Measurements from ENCODE around the gene SEC61B. TPM values are rescaled to one million over a fixed set of nuclear protein-coding genes. Genes with fewer than 3 reads are reported as not detected.
"Not testable (repeated sequence)": the region's sequence is repeated elsewhere in the genome, so short reads cannot be mapped to it uniquely, and the experiment has no call there.

SEC61B gene
- total RNA-seq, 2 experiments from 2014 or later: 122 to 124 TPM

- POLR2A ChIA-PET; H3K27ac Mint-ChIP-seq; H3K4me3 Mint-ChIP-seq; ATAC-seq; H3K27me3 Mint-ChIP-seq (ENCODE audit: low read depth); DNase-seq; H3K9me3 Mint-ChIP-seq (ENCODE audit: insufficient read depth): not testable (repeated sequence)
- H3K4me1 Mint-ChIP-seq (ENCODE audit: low read depth): peaks cover 13% of the 10 kb centered on the region
- peaks cover 11% of the 10 kb centered on the region for H3K36me3 Mint-ChIP-seq (ENCODE audit: low read depth)
- CTCF ChIA-PET: interaction anchor here (1.1 to 1.2 kb wide), 2 partner anchors 11 to 53 kb away, joined by 3 read pairs; no protein-coding TSS in a partner anchor
These were observed 15.8 kb downstream of the SEC61B start for GRCh38 chr9:99237849-99238248.

DNA sequence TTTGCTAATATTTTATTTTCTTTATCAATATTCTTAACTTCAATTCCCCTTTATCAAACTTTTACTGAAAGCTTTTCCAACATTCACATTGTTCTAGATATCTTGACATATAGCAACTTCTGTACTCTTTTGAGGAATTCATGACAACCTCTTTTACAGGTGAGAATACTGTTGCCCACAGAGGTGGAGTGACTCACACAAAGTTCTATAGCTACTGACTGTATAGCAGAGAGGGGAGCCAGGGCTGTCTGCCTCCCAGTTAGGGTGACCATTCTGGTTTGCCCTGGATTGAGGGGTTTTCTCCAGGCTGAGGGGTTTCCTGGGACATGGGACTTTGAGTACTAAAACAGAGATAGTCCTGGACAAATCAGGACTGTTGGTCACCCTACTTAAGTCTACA, 16.2 kb downstream of the SEC61B start:
- CTCF ChIA-PET: no interaction called here
- peaks cover 13% of the 10 kb centered on the region for H3K4me1 Mint-ChIP-seq (ENCODE audit: low read depth)
- H3K4me3 Mint-ChIP-seq: no peak overlapping the region
- ATAC-seq: no peak
- no peak overlapping the region for H3K27ac Mint-ChIP-seq
- H3K9me3 Mint-ChIP-seq (ENCODE audit: insufficient read depth): no peaks in the 10 kb centered on the region
- H3K36me3 Mint-ChIP-seq (ENCODE audit: low read depth): peaks cover 8% of the 10 kb centered on the region
- POLR2A ChIA-PET: no interaction called here
- no peak for DNase-seq
- H3K27me3 Mint-ChIP-seq (ENCODE audit: low read depth): no peaks in the 10 kb centered on the region

DNA sequence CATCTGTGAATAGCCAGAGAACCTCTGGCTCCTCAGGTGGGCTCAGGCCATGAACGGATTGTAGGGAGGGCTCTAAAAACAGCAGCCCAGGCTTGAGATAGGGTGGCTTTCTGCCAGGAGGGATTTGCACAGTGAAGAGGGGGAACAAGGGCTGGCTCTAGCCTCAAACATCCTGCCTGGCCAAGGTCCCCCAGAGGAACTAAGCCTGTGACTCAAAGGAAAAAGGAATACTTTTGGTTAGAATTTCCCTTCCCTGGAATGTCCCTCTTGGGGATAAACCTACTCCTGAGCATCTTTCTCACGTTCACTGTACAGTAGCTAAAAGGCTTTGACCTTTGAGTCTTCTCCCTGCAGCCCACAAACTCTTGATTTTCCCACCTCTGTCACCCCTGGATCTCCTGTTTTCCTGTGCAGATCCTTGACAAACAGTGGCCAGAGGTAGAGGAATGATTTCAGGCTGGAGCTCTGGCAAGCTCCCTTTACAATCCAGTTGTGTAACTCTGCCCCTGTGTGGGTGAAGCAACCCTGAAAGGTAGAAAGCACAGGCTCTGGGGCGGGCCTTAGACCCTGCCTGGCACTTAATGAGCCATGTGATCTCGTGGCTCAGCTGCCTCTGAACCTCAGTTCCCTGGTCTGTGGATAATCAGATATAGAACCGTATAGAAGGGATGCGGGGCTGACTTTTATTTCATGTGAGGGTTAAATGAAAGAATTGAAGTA, 17.4 kb downstream of the SEC61B start:
- Mint-ChIP-seq H3K27ac (no peak overlapping the region), H3K4me1 (ENCODE audit: low read depth) (peaks cover 14% of the 10 kb centered on the region), H3K9me3 (ENCODE audit: insufficient read depth) (no peaks in the 10 kb centered on the region), H3K36me3 (ENCODE audit: low read depth) (peaks cover 8% of the 10 kb centered on the region), H3K27me3 (ENCODE audit: low read depth) (no peaks in the 10 kb centered on the region), H3K4me3 (no peak overlapping the region)
- ATAC-seq: no peak
- ChIA-PET CTCF (interaction anchor here (3.1 kb wide), 1 partner anchor 8 kb away, joined by 25 read pairs; no protein-coding TSS in a partner anchor), POLR2A (no interaction called here)
- DNase-seq: no peak

DNA sequence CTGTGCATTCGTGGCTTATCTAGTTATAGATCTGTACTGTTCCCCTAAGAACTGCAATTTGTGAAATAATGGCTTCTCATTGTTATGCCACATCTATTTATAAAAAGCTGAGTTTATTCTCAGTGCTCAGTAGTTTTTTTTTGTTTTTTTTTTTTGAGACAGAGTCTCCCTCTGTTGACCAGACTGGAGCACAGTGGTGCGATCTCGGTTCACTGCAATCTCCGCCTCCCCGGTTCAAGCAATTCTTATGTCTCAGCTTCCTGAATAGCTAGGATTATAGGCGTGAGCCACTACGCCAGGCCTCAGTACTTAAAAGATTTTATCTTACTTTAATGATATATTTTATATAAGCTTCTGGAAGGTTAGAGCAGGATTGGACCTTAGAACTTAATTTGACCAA, 19.0 kb downstream of the SEC61B start:
- ATAC-seq: no peak
- CTCF ChIA-PET: interaction anchor here (1.4 to 3.1 kb wide), 2 partner anchors 10 to 24 kb away, joined by 3 to 25 read pairs; no protein-coding TSS in a partner anchor
- Mint-ChIP-seq H3K4me3 (no peak overlapping the region), H3K9me3 (ENCODE audit: insufficient read depth) (no peaks in the 10 kb centered on the region), H3K27me3 (ENCODE audit: low read depth) (no peaks in the 10 kb centered on the region), H3K36me3 (ENCODE audit: low read depth) (peaks cover 8% of the 10 kb centered on the region), H3K4me1 (ENCODE audit: low read depth) (peaks cover 13% of the 10 kb centered on the region), H3K27ac (no peak overlapping the region)
- DNase-seq: no peak
- POLR2A ChIA-PET: interaction anchor here (0.8 to 1.3 kb wide), 2 partner anchors 10 to 15 kb away, joined by 3 to 4 read pairs; no protein-coding TSS in a partner anchor

GRCh38 chr9:99244344-99245260, 22.5 kb downstream of the SEC61B start:
- H3K4me3 Mint-ChIP-seq: no peak overlapping the region
- no peaks in the 10 kb centered on the region for H3K9me3 Mint-ChIP-seq (ENCODE audit: insufficient read depth)
- H3K36me3 Mint-ChIP-seq (ENCODE audit: low read depth): peaks cover 3% of the 10 kb centered on the region
- DNase-seq (no peak), ATAC-seq (no peak)
- no peaks in the 10 kb centered on the region for H3K27me3 Mint-ChIP-seq (ENCODE audit: low read depth)
- H3K27ac Mint-ChIP-seq: no peak overlapping the region
- H3K4me1 Mint-ChIP-seq (ENCODE audit: low read depth): peaks cover 14% of the 10 kb centered on the region
- ChIA-PET POLR2A (interaction anchor here (1.2 kb wide), 1 partner anchor 13 kb away, joined by 3 read pairs; no protein-coding TSS in a partner anchor), CTCF (interaction anchor here (1.1 to 8.7 kb wide), 3 partner anchors 12 to 82 kb away, joined by 3 to 71 read pairs (median 4); no protein-coding TSS in a partner anchor)

DNA sequence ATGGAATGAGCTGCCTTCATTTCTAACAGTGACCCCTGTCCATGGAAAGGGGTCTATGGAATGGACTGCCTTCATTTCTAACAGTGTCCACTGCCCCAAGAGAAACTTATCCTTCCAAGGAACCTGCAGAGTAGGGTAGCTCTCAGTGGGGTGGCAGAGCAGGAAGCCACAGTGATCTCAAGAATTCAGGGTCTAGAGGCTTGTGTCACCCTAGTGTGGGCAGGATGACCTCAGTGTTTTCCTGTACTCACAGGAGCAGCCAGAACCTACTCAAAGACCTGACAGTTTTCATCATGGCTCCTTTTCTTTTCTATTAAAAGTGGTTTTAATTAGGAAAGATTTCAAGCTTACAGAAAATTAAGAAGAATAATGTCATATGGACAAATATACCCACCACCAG, 27.5 kb downstream of the SEC61B start:
- H3K27me3 Mint-ChIP-seq (ENCODE audit: low read depth): no peaks in the 10 kb centered on the region
- POLR2A ChIA-PET: interaction anchor here (0.5 to 2.0 kb wide), 2 partner anchors 18 to 28 kb away, joined by 4 read pairs; partner anchors contain the start of gene ALG2
- CTCF ChIA-PET: interaction anchor here (1.0 to 8.7 kb wide), 7 partner anchors 10 to 250 kb away, joined by 3 to 71 read pairs (median 4); no protein-coding TSS in a partner anchor
- DNase-seq: peak; percentile 68
- no peaks in the 10 kb centered on the region for H3K36me3 Mint-ChIP-seq (ENCODE audit: low read depth)
- peak; percentile 71 for ATAC-seq
- peak overlapping the region; percentile 72 for H3K27ac Mint-ChIP-seq
- H3K4me3 Mint-ChIP-seq: no peak overlapping the region
- H3K4me1 Mint-ChIP-seq (ENCODE audit: low read depth): peaks cover 35% of the 10 kb centered on the region
- no peaks in the 10 kb centered on the region for H3K9me3 Mint-ChIP-seq (ENCODE audit: insufficient read depth)

GRCh38 chr9:99251157-99251556, 29.1 kb downstream of the SEC61B start:
- POLR2A ChIA-PET: no interaction called here
- H3K4me1 Mint-ChIP-seq (ENCODE audit: low read depth): peaks cover 33% of the 10 kb centered on the region
- H3K27me3 Mint-ChIP-seq (ENCODE audit: low read depth): no peaks in the 10 kb centered on the region
- H3K9me3 Mint-ChIP-seq (ENCODE audit: insufficient read depth): no peaks in the 10 kb centered on the region
- H3K4me3 Mint-ChIP-seq: no peak overlapping the region
- DNase-seq (no peak), ATAC-seq (no peak)
- no peak overlapping the region for H3K27ac Mint-ChIP-seq
- CTCF ChIA-PET: no interaction called here
- no peaks in the 10 kb centered on the region for H3K36me3 Mint-ChIP-seq (ENCODE audit: low read depth)

DNA sequence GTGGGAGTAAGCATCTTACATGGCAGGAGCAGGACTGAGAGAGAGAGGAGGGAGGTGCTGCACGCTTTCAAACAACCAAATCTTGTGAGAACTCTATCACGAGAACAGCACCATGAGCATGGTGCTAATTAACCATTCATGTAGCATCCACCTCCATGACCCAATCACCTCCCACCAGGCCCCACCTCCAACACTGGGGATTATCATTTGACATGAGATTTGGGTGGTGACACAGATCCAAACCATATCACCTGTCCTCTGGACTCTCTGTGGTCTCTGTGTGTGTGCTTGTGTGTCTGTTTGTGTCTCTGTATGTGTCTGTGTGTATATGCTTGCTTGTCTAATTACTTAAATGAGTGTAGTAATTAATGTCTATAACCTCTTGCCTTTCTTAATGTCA, 31.1 kb downstream of the SEC61B start:
- Mint-ChIP-seq H3K9me3 (ENCODE audit: insufficient read depth) (no peaks in the 10 kb centered on the region), H3K4me1 (ENCODE audit: low read depth) (peaks cover 33% of the 10 kb centered on the region), H3K36me3 (ENCODE audit: low read depth) (no peaks in the 10 kb centered on the region), H3K27ac (peak overlapping the region; percentile 87), H3K4me3 (peak overlapping the region; percentile 68), H3K27me3 (ENCODE audit: low read depth) (no peaks in the 10 kb centered on the region)
- ATAC-seq (no peak), DNase-seq (no peak)
- POLR2A ChIA-PET: interaction anchor here (1.2 to 2.6 kb wide), 2 partner anchors 18 to 32 kb away, joined by 3 to 13 read pairs; partner anchors contain the start of genes ALG2 and SEC61B
- CTCF ChIA-PET: interaction anchor here (1.7 to 2.3 kb wide), 3 partner anchors 12 to 69 kb away, joined by 4 to 15 read pairs (median 8); no protein-coding TSS in a partner anchor

DNA sequence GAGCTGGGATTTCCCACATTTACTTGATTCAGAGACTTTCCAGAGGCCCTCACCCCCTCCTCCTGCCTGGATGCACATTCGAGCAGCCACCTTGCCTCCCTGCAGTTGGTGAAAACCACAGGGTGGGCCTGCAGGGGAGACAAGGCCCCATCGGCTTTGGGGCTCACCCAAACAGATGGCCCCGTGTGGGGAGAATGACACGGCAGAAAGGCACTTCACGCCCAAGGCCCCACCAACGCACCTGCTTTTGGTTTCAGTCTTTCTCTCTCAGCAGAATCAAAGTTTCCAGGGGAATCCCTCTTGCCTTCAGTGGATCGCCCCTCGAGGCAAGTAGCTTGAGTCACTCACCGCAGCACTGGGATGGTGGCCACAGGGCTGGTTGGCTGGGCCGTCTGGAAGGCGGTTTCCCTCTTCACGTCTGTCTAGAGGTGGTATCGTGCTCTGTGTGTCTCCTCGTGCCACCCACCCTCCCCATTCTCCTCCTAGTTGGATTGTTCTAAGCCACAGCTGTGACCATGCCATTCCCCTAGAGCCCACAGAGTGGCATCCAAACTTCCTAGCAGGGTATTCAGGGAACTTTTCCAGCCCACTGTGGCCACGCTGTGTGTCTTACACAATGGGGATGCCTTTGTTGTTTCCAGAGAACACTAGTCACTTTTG, 31.8 kb downstream of the SEC61B start:
- POLR2A ChIA-PET: interaction anchor here (0.6 to 2.6 kb wide), 3 partner anchors 19 to 449 kb away, joined by 3 to 13 read pairs (median 3); partner anchors contain the start of genes ALG2 and SEC61B
- CTCF ChIA-PET: interaction anchor here (1.1 to 2.3 kb wide), 3 partner anchors 11 to 71 kb away, joined by 3 to 15 read pairs (median 8); no protein-coding TSS in a partner anchor
- H3K36me3 Mint-ChIP-seq (ENCODE audit: low read depth): no peaks in the 10 kb centered on the region

GRCh38 chr9:99255651-99256050, 33.6 kb downstream of the SEC61B start:
- ChIA-PET CTCF (interaction anchor here (0.9 to 2.1 kb wide), 4 partner anchors 10 to 69 kb away, joined by 3 to 6 read pairs (median 4); no protein-coding TSS in a partner anchor), POLR2A (interaction anchor here (0.8 kb wide), 1 partner anchor 15 kb away, joined by 3 read pairs; no protein-coding TSS in a partner anchor)
- no peaks in the 10 kb centered on the region for H3K36me3 Mint-ChIP-seq (ENCODE audit: low read depth)
- no peak overlapping the region for H3K4me3 Mint-ChIP-seq
- H3K4me1 Mint-ChIP-seq (ENCODE audit: low read depth): peaks cover 30% of the 10 kb centered on the region
- no peak overlapping the region for H3K27ac Mint-ChIP-seq
- ATAC-seq (no peak), DNase-seq (no peak)
- H3K27me3 Mint-ChIP-seq (ENCODE audit: low read depth): no peaks in the 10 kb centered on the region
- H3K9me3 Mint-ChIP-seq (ENCODE audit: insufficient read depth): no peaks in the 10 kb centered on the region

More for the DNA sequence above, 31.8 kb downstream of the SEC61B start:
- Mint-ChIP-seq H3K4me1 (ENCODE audit: low read depth) (peaks cover 31% of the 10 kb centered on the region), H3K27me3 (ENCODE audit: low read depth) (no peaks in the 10 kb centered on the region), H3K9me3 (ENCODE audit: insufficient read depth) (no peaks in the 10 kb centered on the region), H3K27ac (peak overlapping the region; percentile 87), H3K4me3 (peak overlapping the region; percentile 68)
- ATAC-seq (peak; percentile 89), DNase-seq (peak; percentile 83)
